SK-MEL-5 (cell line): ENCODE measurements around the gene FSHR. TPM values are rescaled to one million over a fixed set of nuclear protein-coding genes. Genes with fewer than 3 reads are reported as not detected.

Experiments used
- DNase-seq: peaks from one replicate; pipeline ENCODE4 v3.0.0-alpha.2; 2016; ENCODE audit warnings: low read depth, low spot score
- in situ Hi-C: cut with HindIII; loops from 2 replicates; pipeline ENCODE4 v1.10.0; 2016; ENCODE audit warnings: low sequenced_read_pairs, high pct_unique_total_duplicates, low pct_unique_long_range_greater_than_20kb
- total RNA-seq: library from RNA; depleted of rRNA; stranded (reverse); fragments of >200 nt; shearing (Covaris generic); gene quantifications from 2 replicates; pipeline ENCODE4 v1.2.3, GENCODE V29; 2014

Gene FSHR
- total RNA-seq, 1 experiment from 2014 or later = not detected

- in situ Hi-C loops = no loop called here
- DNase-seq = no peak
Observed at GRCh38 chr2:48998449-48998848, 155.9 kb downstream of the FSHR start.

GRCh38 chr2:48993576-48993975, 160.7 kb downstream of the FSHR start:
- in situ Hi-C loops = no loop called here
- no peak for DNase-seq

DNA sequence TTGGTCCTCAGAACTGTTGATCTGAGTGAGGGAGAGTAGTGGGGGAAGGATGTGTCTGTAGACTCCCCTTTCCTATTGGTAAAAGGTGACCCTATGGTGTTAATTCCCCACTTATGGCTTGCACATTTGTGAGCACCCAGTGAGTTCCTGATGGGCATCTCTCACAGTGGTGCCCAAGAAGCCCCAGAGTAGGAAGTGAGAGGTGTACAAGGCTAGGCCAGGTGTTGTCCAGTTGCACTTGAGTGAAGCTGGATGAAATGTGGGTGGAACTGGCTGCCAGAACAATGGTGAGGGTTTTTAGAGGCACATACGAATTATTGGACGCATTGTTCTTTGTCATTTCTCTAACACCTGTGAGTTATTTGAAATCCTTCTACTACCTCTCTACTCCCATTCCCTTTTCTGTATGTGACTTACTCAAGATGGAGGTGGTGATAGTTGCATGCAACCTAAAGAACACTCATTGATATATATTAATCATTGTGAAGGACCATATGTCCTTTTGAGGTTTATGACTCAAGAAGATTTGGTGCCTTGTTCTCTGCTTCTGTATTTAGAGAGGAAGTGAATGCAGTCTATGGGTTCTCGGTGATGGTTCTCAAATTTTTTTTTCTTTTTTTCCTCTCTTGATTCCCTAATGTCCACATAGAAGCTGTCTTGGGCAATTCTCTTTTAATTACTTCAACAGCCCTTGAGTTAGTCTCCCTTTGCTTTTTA, 162.7 kb downstream of the FSHR start:
- DNase-seq = no peak
- in situ Hi-C loops = no loop called here

- in situ Hi-C loops = no loop called here
- DNase-seq = no peak
Observed at GRCh38 chr2:48984922-48985321, 169.4 kb downstream of the FSHR start.

GRCh38 chr2:48983551-48983950, 170.8 kb downstream of the FSHR start:
- DNase-seq = no peak
- in situ Hi-C loops = no loop called here

DNA sequence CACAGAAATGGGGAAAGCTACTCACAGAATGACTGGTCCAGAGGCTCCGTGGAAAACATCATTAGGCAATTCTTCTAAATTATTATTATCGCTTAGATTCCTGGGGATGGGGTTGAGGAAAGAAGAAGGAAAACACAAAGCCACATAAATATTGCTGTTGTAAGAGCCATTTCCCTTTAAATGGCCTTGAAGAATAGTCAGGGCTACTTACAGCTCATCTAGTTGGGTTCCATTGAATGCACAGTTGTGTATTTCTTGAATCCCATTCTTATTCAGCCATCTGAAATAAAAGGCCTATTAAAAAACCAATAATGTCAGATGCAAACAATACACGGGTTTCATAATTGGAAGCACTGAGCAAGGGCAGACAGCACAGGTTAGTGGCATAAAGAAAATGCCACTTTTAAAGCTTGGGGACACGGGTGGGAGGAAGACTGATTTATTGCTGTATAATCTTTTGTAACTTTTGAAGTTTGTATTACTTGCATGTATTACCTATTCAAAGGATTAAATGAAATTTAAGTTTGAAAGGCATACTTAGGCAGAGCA, 171.4 kb downstream of the FSHR start:
- DNase-seq = no peak
- in situ Hi-C loops = no loop called here

DNA sequence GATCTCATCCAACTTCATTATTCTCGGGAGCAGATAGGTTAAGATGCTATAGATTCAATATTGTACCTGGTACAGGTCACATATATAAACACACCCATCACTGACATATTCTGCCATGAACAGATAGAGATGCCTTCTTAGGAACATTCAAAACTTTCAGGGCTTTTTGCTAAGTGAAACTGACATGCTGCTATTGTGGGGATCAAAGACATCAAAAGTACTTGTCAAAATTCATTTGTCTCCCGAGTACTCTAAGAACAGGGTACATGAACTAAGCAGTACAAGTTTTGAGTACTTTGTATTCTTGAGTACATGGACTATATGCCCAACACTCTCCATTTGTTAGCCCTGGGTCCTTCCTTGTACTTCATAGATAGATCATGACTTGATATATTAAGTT, 173.5 kb downstream of the FSHR start:
- in situ Hi-C loops = no loop called here
- DNase-seq = no peak

DNA sequence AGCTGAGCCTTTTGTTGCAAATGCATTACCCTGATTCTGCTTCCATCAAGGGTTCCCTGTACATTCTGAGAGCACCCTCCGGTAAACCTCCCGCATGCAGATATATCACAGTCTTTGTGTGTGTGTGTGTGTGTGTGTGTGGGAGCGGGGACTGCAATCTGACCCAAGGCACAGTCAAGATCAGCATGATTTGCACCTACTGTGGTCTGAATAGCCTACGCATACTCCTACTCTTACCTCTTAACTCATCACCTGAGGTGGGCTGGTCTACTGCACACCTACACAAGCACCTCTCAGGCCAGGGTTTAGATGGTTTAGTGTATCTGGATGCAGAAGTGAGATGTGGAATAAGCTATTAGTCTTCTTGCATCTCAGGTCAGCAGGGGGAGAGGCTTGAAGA, 174.6 kb downstream of the FSHR start:
- no peak for DNase-seq
- in situ Hi-C loops = no loop called here

- in situ Hi-C loops = no loop called here
- no peak for DNase-seq
Observed at GRCh38 chr2:48978131-48978530, 176.2 kb downstream of the FSHR start.

DNA sequence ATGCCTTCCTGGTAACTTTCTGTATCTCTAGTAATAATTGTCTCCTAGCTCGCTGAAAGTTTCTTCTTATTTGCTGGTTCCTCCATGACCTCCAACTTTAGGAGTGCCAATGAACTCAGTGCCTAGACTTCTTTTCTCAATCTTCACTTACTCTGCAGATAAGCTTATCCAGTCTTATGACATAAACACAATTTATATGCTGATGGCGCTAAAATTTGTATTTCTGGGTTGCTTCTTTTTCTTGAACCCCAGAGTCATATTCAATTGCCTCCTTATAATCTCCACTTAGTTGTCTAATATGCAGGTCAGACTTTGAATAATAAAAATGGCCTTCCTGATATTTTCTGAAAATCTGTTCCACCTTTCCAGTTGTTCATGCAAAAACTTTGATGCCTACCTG, 182.5 kb downstream of the FSHR start:
- no peak for DNase-seq
- in situ Hi-C loops = no loop called here

- in situ Hi-C loops = no loop called here
- no peak for DNase-seq
Observed at GRCh38 chr2:48968011-48968410, 186.3 kb downstream of the FSHR start.

DNA sequence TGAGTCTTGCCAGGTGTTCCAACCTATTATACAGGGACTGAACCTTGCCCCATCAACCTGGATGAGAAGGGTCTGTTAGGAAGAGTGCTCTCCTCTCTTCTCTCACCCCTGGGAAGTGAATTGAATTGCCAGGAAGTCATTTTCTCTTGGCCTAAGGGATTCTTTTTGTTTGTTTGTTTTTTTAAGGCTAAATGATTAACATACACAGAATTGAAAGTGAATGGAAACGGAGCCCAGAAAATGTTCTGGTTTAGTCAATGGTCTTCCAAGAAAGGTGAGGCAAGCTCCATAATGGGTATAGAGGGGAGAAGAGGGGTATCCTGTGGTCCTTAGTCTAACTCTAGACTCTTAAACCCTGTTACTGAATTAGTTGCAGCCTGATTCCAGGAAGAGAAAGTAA, 189.1 kb downstream of the FSHR start:
- in situ Hi-C loops = no loop called here

DNA sequence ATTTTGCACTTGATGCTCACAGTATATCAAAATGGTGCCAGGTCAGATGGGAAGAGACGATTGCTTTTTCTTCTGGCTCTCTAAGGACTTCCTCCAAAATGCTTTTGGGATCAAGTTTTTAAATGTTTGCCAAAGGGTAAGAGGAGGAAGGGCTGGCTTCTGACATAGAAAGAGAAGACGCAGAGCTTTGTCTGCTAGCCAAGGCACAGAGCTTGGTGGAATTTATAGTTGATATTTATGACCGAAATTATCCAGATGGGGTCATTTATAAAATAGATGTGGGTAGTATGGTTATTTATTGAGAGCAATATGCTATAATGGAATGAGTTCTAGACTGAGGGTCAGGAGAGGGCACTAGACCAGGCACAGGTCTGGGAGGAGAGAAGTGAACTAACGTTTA, 193.3 kb downstream of the FSHR start:
- in situ Hi-C loops = no loop called here
- no peak for DNase-seq

More for the DNA sequence above, 189.1 kb downstream of the FSHR start:
- DNase-seq = no peak

GRCh38 chr2:48954935-48955334, 199.4 kb downstream of the FSHR start:
- DNase-seq = no peak
- in situ Hi-C loops = no loop called here

GRCh38 chr2:48954311-48954710, 200.0 kb downstream of the FSHR start:
- in situ Hi-C loops = no loop called here

DNA sequence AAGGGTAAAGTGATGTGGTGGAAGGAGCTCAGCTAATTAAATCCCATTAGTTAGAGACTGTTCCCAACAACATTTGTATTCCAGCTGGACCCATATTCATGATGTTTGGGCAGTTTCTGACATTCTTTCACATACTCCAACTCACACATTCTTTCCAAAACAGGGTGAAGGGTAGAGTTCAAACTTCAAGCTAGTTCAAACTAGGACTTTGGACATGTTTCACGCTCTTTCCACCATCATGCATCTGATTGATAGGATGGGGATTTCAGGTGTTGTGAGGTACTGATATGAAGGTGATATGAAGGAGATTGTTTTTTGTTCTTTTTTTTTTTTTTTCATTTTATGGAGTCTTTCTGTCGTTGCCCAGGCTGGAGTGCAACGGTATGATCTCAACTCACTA, 201.7 kb downstream of the FSHR start:
- DNase-seq = no peak
- in situ Hi-C loops = no loop called here

More at GRCh38 chr2:48954311-48954710, 200.0 kb downstream of the FSHR start:
- DNase-seq = no peak

DNA sequence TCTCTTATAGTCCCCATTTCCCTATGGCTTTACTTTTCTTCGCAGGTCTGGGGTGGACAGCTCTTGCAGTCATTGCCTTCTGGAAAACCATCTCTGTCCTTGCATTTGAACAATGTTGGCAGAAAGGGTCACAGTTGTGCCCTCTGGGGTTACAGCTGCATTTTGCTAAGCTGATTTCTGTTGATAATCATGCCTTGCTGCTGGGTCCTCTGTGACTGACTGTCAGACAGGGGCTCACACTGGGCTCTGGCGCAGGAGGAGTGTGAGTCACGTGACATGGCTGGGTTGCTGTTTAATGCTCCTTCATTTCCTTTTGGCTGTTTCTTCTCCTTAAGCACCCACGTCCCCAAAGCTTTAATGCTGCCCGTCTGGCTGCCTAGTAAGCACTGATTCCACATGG, 202.2 kb downstream of the FSHR start:
- in situ Hi-C loops = no loop called here

DNA sequence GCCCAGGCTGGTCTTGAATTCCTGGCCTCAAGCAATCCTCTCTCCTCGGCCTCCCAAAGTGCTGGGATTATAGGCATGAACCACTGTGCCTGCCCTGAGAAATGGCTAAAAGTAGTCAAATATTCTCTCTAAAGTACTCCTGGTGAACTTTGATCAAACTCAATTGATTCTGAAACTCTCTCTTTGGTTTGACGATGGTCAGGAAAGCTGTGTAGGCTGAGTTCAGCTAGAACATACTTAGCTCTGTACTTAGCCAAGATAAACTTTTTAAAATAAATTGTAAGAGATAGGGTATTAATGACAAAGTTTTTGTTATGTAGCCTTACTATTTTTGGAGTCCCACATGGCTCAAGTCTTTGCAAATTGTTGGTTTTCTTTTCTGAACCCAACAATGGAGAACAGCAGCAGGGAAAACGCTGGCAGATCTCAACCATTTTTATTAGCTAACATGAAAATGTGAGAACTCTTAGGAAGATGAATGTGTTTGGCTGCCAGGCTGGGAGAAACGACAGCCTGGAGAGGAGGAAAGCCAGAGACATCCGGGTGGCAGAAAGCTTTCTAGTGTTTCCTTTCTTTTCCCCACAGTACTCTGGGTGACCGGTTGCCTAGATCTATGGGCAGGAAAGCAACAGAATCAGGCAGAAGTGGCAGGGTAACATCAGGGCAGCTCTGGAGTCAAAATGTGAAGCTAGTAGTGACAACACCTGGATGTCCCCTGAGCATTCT, 205.8 kb downstream of the FSHR start:
- DNase-seq = no peak
- in situ Hi-C loops = no loop called here

More for the DNA sequence above, 202.2 kb downstream of the FSHR start:
- no peak for DNase-seq
